DND-41 (cell line): ENCODE measurements around the gene DRAP1.

Experiments used
- ATAC-seq: fragments of 200-7000 bp; cut with Tn5 transposase; 3 replicates; pipeline ENCODE4 v1.9.1; 2021; ENCODE audit warnings: low read depth; ENCODE audit not compliant: insufficient read depth
- DNase-seq: peaks from one replicate; pipeline ENCODE4 v3.0.0-alpha.2; 2020
- H2AFZ ChIP-seq: 2 replicates; pipeline ENCODE4 v1.6.0; 2012; ENCODE audit warnings: low read depth, low read length
- H3K27ac ChIP-seq: 2 replicates; pipeline ENCODE4 v1.5.1; 2012; ENCODE audit warnings: low read length, inconsistent platforms
- H3K27me3 ChIP-seq: fragments of 200-600 bp; sonication (generic); 2 replicates; pipeline ENCODE4 v1.6.0; 2012; ENCODE audit warnings: low read length, mild to moderate bottlenecking, inconsistent platforms; ENCODE audit not compliant: insufficient read depth, poor library complexity
- H3K36me3 ChIP-seq: 2 replicates; pipeline ENCODE4 v1.5.1; 2012; ENCODE audit warnings: low read length, inconsistent platforms; ENCODE audit not compliant: insufficient read depth
- H3K4me1 ChIP-seq: 2 replicates; pipeline ENCODE4 v1.5.1; 2012; ENCODE audit warnings: mild to moderate bottlenecking, low read length; ENCODE audit not compliant: insufficient read depth
- H3K4me2 ChIP-seq: 2 replicates; pipeline ENCODE4 v1.6.0; 2012; ENCODE audit warnings: mild to moderate bottlenecking, moderate library complexity, low read length, inconsistent platforms; ENCODE audit not compliant: insufficient read depth
- H3K4me3 ChIP-seq, 2 experiments: fragments of 200-600 bp in 1 of 2; shearing (Covaris generic) in 1 of 2; 2 replicates each; pipeline ENCODE4 v1.5.1; 2012 to 2016; ENCODE audit warnings: inconsistent platforms in 2 of 2, low read length in 2 of 2, mild to moderate bottlenecking in 2 of 2, low read depth in 1 of 2, moderate library complexity in 1 of 2
- H3K79me2 ChIP-seq: 2 replicates; pipeline ENCODE4 v1.6.0; 2012; ENCODE audit warnings: low read length, inconsistent platforms; ENCODE audit not compliant: insufficient read depth
- H3K9ac ChIP-seq: 2 replicates; pipeline ENCODE4 v1.6.0; 2012; ENCODE audit warnings: low read depth, mild to moderate bottlenecking, inconsistent platforms, low read length, moderate library complexity
- H3K9me3 ChIP-seq: 2 replicates; pipeline ENCODE4 v1.5.1; 2012; ENCODE audit warnings: low read length, moderate library complexity, mild to moderate bottlenecking, inconsistent platforms; ENCODE audit not compliant: insufficient read depth, severe bottlenecking
- H4K20me1 ChIP-seq: 2 replicates; pipeline ENCODE4 v1.6.0; 2012; ENCODE audit warnings: low read length; ENCODE audit not compliant: insufficient read depth
- CTCF ChIP-seq: IDR thresholded peaks from 2 replicates; pipeline ENCODE4 v1.5.1; 2012; ENCODE audit warnings: borderline replicate concordance, low read length, moderate library complexity, mild to moderate bottlenecking; ENCODE audit not compliant: poor library complexity, severe bottlenecking; ENCODE audit errors: extremely low read depth
- EZH2 ChIP-seq: IDR thresholded peaks from 3 replicates; pipeline ENCODE4 v1.6.1; 2012; ENCODE audit warnings: borderline replicate concordance, low read depth, mild to moderate bottlenecking, moderate library complexity, low read length, inconsistent platforms; ENCODE audit not compliant: severe bottlenecking

Gene DRAP1

DNA sequence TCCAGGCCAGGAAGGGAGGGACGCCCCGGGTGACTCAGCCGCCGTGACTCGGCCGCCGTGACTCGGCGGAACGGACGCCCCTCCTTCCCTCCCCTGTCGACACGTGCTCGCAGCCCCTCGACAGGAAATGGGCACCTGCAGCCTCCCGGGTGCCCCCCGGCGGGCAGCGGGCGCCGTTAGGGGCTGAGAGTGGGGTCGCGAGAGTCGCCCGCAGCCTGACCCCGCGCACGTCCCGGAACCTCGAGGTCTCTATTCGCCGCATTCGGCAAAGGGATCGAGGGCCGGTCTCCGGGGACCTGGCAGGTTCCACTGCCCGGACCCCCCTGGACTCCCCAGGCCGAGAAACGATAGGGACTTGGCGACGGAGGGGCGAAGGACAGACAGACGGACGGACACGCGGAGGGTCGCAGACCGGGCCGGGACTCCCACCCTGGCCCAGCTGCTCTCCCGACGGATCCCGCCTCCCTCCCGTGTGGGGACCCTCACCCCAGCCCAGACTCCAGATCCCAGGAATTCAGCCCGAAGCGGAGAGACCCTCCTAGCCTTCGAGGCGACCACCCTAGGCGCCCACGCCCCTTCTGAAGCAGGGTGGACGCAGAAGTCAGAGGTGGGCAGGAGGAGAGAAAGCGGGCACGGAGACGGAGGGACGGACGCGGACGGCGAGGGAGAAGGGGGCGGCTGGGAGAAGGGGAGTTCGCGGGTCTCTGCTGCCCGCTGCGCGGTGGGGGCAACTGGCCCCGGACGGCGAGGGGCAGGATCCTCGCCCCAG lies 19.7 kb upstream of the DRAP1 start:
- ATAC-seq: peak; percentile 69
- H3K9ac ChIP-seq: peak overlapping the region; percentile 43
- peak overlapping the region in 1 of 2 experiments; percentile 53; a peak in 2 of 4 replicates for H3K4me3 ChIP-seq
- H3K27me3 ChIP-seq: peaks cover 46% of the 10 kb centered on the region
- DNase-seq: peak; percentile 69
- TF ChIP-seq CTCF (peak; percentile 36), EZH2 (peak; percentile 80)
- H3K4me1 ChIP-seq: peaks cover 23% of the 10 kb centered on the region
- no peaks in the 10 kb centered on the region for H3K36me3 ChIP-seq
- 0 out of 2 replicates have a peak, but pooled peaks cover 5% of the 10 kb centered on the region for H4K20me1 ChIP-seq
- peak overlapping the region; percentile 41 for H2AFZ ChIP-seq
- no peaks in the 10 kb centered on the region for H3K79me2 ChIP-seq
- H3K9me3 ChIP-seq: no peaks in the 10 kb centered on the region
- no peak overlapping the region for H3K27ac ChIP-seq
- peak overlapping the region; percentile 69 for H3K4me2 ChIP-seq

DNA sequence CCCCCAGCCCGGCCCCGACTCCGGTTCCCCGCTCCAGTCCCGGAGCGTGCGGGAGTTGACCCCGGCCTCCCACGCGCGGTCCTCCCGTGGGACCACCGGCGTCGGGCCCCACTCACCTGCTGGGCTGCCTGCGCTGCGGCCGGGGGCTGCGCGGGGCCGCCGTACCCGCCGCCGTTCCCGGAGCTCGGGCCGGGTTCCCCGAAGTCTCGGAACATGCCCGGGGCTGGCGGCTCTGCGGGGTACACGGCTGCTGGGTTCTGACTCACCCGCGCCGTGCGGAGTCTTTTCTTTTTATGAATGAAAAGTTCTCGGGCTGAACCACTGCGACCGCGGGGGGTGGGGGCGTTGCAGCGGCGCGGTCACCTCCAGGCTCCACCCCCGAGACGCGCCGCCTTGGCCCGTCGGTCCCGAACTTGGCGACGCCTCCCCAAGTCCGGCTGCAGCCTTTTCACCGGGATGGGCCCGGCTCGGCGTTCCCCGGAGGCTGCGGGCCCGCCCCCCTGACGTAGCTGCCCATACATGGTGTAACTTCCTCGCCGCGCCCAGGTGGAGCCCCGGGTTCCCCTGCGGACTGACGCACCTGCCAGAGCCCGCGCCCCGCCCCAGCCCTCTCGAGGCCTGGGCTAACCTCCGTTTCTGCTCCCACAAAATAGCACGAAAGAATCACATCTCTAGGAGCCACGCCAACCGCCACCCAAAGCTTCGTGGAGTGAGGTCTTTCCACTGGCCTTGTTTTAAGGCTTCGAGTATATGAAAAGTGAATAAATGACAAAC lies 18.9 kb upstream of the DRAP1 start, which contains the start of gene FOSL1:
FOSL1 (minus strand) TSS at position 264 of the 774 bp plus-strand sequence; CDS start at position 215, 49 bp downstream.
- Histone ChIP-seq H3K4me1 (peaks cover 23% of the 10 kb centered on the region), H3K36me3 (no peaks in the 10 kb centered on the region), H3K79me2 (no peaks in the 10 kb centered on the region), H4K20me1 (0 out of 2 replicates have a peak, but pooled peaks cover 5% of the 10 kb centered on the region), H3K9me3 (no peaks in the 10 kb centered on the region), H3K4me2 (peak within 1 kb of the TSS; percentile 69), H3K27ac (no peak within 1 kb of the TSS), H3K9ac (peak within 1 kb of the TSS; percentile 43), H2AFZ (peak within 1 kb of the TSS; percentile 41), H3K4me3 (peak within 1 kb of the TSS in 1 of 2 experiments; percentile 53; a peak in 2 of 4 replicates), H3K27me3 (peaks cover 46% of the 10 kb centered on the region)
- ATAC-seq (peak; percentile 70), DNase-seq (peak; percentile 63)
- no peak for TF ChIP-seq CTCF
- TF ChIP-seq EZH2: peak; percentile 90

DNA sequence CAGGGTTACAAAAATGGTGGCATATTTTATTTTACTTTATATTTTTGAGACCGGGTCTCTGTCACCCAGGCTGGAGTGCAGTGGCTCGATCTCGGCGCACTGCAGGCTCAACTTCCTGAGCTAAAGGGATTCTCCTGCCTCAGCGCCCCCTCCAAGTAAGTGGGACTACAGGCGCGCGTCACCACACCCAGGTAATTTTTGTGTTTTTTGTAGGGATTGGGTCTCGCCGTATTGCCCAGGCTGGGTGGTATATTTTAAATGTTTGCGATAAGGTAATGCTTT lies 18.4 kb upstream of the DRAP1 start:
- Histone ChIP-seq H3K27ac (no peak overlapping the region), H3K4me3 (no peak overlapping the region), H3K9ac (no peak overlapping the region), H2AFZ (no peak overlapping the region), H3K4me2 (no peak overlapping the region), H3K36me3 (no peaks in the 10 kb centered on the region), H4K20me1 (0 out of 2 replicates have a peak, but pooled peaks cover 5% of the 10 kb centered on the region), H3K9me3 (no peaks in the 10 kb centered on the region), H3K27me3 (peaks cover 46% of the 10 kb centered on the region), H3K79me2 (no peaks in the 10 kb centered on the region), H3K4me1 (peaks cover 23% of the 10 kb centered on the region)
- ATAC-seq: no peak
- no peak for TF ChIP-seq CTCF
- TF ChIP-seq EZH2: no peak
- DNase-seq: no peak
